Neural cell (in vitro differentiated cells): Measurements from ENCODE around the gene SLCO6A1. TPM values are rescaled to one million over a fixed set of nuclear protein-coding genes. Genes with fewer than 3 reads are reported as not detected.

Experiments used
- H2AFZ ChIP-seq: fragments of 200-600, 300-800 bp; sonication (generic), shearing (Covaris generic); 2 replicates; pipeline ENCODE4 v1.6.0; 2014; ENCODE audit warnings: low read depth, mild to moderate bottlenecking, antibody characterized with exemption, low read length, moderate library complexity
- H3F3A ChIP-seq: fragments of 200-600 bp; shearing (Covaris generic); 2 replicates; pipeline ENCODE4 v1.6.1; 2016; ENCODE audit warnings: mild to moderate bottlenecking, moderate library complexity, mixed read lengths, antibody characterized with exemption, low read length; ENCODE audit not compliant: insufficient read depth, poor library complexity, severe bottlenecking
- H3K27ac ChIP-seq: fragments of 200-600, 300-800 bp; sonication (generic), shearing (Covaris generic); 2 replicates; pipeline ENCODE4 v1.5.1; 2014; ENCODE audit warnings: mild to moderate bottlenecking, low read length, moderate library complexity
- H3K27me3 ChIP-seq: fragments of 300-800, 200-600 bp; sonication (generic), shearing (Covaris generic); 2 replicates; pipeline ENCODE4 v1.6.0; 2014; ENCODE audit warnings: mild to moderate bottlenecking, low read depth, low read length, moderate library complexity; ENCODE audit not compliant: insufficient read depth
- H3K36me3 ChIP-seq: fragments of 300-800, 200-600 bp; sonication (generic), shearing (Covaris generic); 2 replicates; pipeline ENCODE4 v1.5.1; 2014; ENCODE audit warnings: mild to moderate bottlenecking, antibody characterized with exemption, low read length, moderate library complexity; ENCODE audit not compliant: insufficient read depth
- H3K4me2 ChIP-seq: fragments of 300-800, 200-600 bp; sonication (generic), shearing (Covaris generic); 2 replicates; pipeline ENCODE4 v1.6.0; 2014; ENCODE audit warnings: mild to moderate bottlenecking, low read length
- H3K4me3 ChIP-seq: fragments of 300-800, 200-600 bp; sonication (generic), shearing (Covaris generic); 2 replicates; pipeline ENCODE4 v1.5.1; 2014; ENCODE audit warnings: mild to moderate bottlenecking, low read length, moderate library complexity
- H3K79me2 ChIP-seq: fragments of 200-600 bp; shearing (Covaris generic); replicated peaks from 2 replicates; pipeline ENCODE4 v1.6.0; 2014; ENCODE audit warnings: mild to moderate bottlenecking, low read length, moderate library complexity; ENCODE audit not compliant: insufficient read depth
- H3K9ac ChIP-seq: fragments of 300-800, 200-600 bp; sonication (generic), shearing (Covaris generic); 2 replicates; pipeline ENCODE4 v1.6.1; 2016; ENCODE audit warnings: mild to moderate bottlenecking, low read length, mixed read lengths
- H3K9me2 ChIP-seq: fragments of 200-600 bp; shearing (Covaris generic); 2 replicates; pipeline ENCODE4 v1.6.1; 2016; ENCODE audit warnings: mild to moderate bottlenecking, low read length, mixed read lengths; ENCODE audit not compliant: insufficient read depth
- H3K9me3 ChIP-seq: fragments of 200-600, 300-800 bp; sonication (generic), shearing (Covaris generic); 2 replicates; pipeline ENCODE4 v1.6.1; 2016; ENCODE audit warnings: mild to moderate bottlenecking, mixed run types, low read length, moderate library complexity, mixed read lengths
- H4K20me1 ChIP-seq: fragments of 200-600 bp; shearing (Covaris generic); 2 replicates; pipeline ENCODE4 v1.6.1; 2016; ENCODE audit warnings: mild to moderate bottlenecking, mixed run types; ENCODE audit not compliant: insufficient read depth
- EP300 ChIP-seq: fragments of 450-650 bp; conservative IDR thresholded peaks from 2 replicates; pipeline ENCODE4 v1.6.1; 2014; ENCODE audit warnings: antibody characterized with exemption, mild to moderate bottlenecking, moderate library complexity; ENCODE audit not compliant: poor library complexity, severe bottlenecking
- EZH2 ChIP-seq: fragments of 200-600, 300-800 bp; shearing (Covaris generic), sonication (generic); IDR thresholded peaks from 2 replicates; pipeline ENCODE4 v1.6.1; 2014; ENCODE audit warnings: antibody characterized with exemption, low read length, borderline replicate concordance, mild to moderate bottlenecking; ENCODE audit not compliant: insufficient read depth, poor library complexity, severe bottlenecking
- MXI1 ChIP-seq: fragments of 450-650 bp; conservative IDR thresholded peaks from 2 replicates; pipeline ENCODE4 v1.6.1; 2014; ENCODE audit warnings: antibody characterized with exemption, mild to moderate bottlenecking; ENCODE audit not compliant: poor library complexity, severe bottlenecking
- POLR2AphosphoS5 ChIP-seq: IDR thresholded peaks from 2 replicates; pipeline ENCODE4 v1.6.1; 2012
- RAD21 ChIP-seq: fragments of 450-650 bp; conservative IDR thresholded peaks from 2 replicates; pipeline ENCODE4 v1.6.1; 2014; ENCODE audit warnings: antibody characterized with exemption, mild to moderate bottlenecking, moderate library complexity
- SMC3 ChIP-seq: fragments of 450-650 bp; conservative IDR thresholded peaks from 2 replicates; pipeline ENCODE4 v1.6.1; 2014; ENCODE audit warnings: antibody characterized with exemption, mild to moderate bottlenecking, moderate library complexity; ENCODE audit not compliant: poor library complexity
- TAF1 ChIP-seq: IDR thresholded peaks from 2 replicates; pipeline ENCODE4 v1.6.1; 2012; ENCODE audit warnings: low read depth
- polyA plus RNA-seq: library from polyadenylated mRNA; depleted of rRNA; stranded (reverse); fragments of >200 nt; gene quantifications from 2 replicates; pipeline ENCODE4 v1.2.3, GENCODE V29; 2014
- TF ChIP-seq, protein P1 (sequence below): IDR thresholded peaks from 2 replicates; pipeline ENCODE4 v1.6.1; 2012; ENCODE audit warnings: borderline replicate concordance
- TF ChIP-seq, protein P2 (sequence below): fragments of 450-650 bp; IDR thresholded peaks from 2 replicates; pipeline ENCODE4 v1.5.1; 2014; ENCODE audit warnings: antibody characterized with exemption, mild to moderate bottlenecking, moderate library complexity; ENCODE audit not compliant: poor library complexity, severe bottlenecking

The SLCO6A1 gene
- polyA plus RNA-seq, 1 donor from 2014 or later: not detected

GRCh38 chr5:102388235-102388634 lies 110.6 kb downstream of the SLCO6A1 start:
- Histone ChIP-seq H3K4me2 (no peak overlapping the region), H3K79me2 (no peaks in the 10 kb centered on the region), H3F3A (no peaks in the 10 kb centered on the region), H4K20me1 (no peaks in the 10 kb centered on the region), H3K27ac (no peak overlapping the region), H3K4me3 (no peak overlapping the region), H3K27me3 (no peaks in the 10 kb centered on the region), H3K9ac (no peak overlapping the region), H3K9me3 (peaks cover 6% of the 10 kb centered on the region), H3K36me3 (no peaks in the 10 kb centered on the region), H3K9me2 (no peaks in the 10 kb centered on the region), H2AFZ (no peak overlapping the region)
- TF ChIP-seq, protein P1, sequence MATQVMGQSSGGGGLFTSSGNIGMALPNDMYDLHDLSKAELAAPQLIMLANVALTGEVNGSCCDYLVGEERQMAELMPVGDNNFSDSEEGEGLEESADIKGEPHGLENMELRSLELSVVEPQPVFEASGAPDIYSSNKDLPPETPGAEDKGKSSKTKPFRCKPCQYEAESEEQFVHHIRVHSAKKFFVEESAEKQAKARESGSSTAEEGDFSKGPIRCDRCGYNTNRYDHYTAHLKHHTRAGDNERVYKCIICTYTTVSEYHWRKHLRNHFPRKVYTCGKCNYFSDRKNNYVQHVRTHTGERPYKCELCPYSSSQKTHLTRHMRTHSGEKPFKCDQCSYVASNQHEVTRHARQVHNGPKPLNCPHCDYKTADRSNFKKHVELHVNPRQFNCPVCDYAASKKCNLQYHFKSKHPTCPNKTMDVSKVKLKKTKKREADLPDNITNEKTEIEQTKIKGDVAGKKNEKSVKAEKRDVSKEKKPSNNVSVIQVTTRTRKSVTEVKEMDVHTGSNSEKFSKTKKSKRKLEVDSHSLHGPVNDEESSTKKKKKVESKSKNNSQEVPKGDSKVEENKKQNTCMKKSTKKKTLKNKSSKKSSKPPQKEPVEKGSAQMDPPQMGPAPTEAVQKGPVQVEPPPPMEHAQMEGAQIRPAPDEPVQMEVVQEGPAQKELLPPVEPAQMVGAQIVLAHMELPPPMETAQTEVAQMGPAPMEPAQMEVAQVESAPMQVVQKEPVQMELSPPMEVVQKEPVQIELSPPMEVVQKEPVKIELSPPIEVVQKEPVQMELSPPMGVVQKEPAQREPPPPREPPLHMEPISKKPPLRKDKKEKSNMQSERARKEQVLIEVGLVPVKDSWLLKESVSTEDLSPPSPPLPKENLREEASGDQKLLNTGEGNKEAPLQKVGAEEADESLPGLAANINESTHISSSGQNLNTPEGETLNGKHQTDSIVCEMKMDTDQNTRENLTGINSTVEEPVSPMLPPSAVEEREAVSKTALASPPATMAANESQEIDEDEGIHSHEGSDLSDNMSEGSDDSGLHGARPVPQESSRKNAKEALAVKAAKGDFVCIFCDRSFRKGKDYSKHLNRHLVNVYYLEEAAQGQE: no peak
- TF ChIP-seq, protein P2, sequence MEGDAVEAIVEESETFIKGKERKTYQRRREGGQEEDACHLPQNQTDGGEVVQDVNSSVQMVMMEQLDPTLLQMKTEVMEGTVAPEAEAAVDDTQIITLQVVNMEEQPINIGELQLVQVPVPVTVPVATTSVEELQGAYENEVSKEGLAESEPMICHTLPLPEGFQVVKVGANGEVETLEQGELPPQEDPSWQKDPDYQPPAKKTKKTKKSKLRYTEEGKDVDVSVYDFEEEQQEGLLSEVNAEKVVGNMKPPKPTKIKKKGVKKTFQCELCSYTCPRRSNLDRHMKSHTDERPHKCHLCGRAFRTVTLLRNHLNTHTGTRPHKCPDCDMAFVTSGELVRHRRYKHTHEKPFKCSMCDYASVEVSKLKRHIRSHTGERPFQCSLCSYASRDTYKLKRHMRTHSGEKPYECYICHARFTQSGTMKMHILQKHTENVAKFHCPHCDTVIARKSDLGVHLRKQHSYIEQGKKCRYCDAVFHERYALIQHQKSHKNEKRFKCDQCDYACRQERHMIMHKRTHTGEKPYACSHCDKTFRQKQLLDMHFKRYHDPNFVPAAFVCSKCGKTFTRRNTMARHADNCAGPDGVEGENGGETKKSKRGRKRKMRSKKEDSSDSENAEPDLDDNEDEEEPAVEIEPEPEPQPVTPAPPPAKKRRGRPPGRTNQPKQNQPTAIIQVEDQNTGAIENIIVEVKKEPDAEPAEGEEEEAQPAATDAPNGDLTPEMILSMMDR: no peak
- TF ChIP-seq EZH2: no peak
- no peak for TF ChIP-seq MXI1
- no peak for TF ChIP-seq EP300
- TF ChIP-seq SMC3: no peak
- TF ChIP-seq RAD21: no peak
- TF ChIP-seq TAF1: no peak
- TF ChIP-seq POLR2AphosphoS5: no peak

- H3K9me2 ChIP-seq: no peaks in the 10 kb centered on the region
- H3K4me2 ChIP-seq: no peak overlapping the region
- no peaks in the 10 kb centered on the region for H3K36me3 ChIP-seq
- H4K20me1 ChIP-seq: no peaks in the 10 kb centered on the region
- H3K27ac ChIP-seq: no peak overlapping the region
- H3K4me3 ChIP-seq: no peak overlapping the region
- no peak overlapping the region for H2AFZ ChIP-seq
- H3K79me2 ChIP-seq: no peaks in the 10 kb centered on the region
- no peaks in the 10 kb centered on the region for H3K27me3 ChIP-seq
- H3K9me3 ChIP-seq: peaks cover 6% of the 10 kb centered on the region
- no peaks in the 10 kb centered on the region for H3F3A ChIP-seq
- TF ChIP-seq, protein P2: no peak
- TF ChIP-seq POLR2AphosphoS5: no peak
- TF ChIP-seq EZH2: no peak
- TF ChIP-seq EP300: no peak
- no peak overlapping the region for H3K9ac ChIP-seq
Observed at GRCh38 chr5:102385365-102385764, 113.4 kb downstream of the SLCO6A1 start.
